ENCODE measurements around the gene TTLL8.

The TTLL8 gene

DNA sequence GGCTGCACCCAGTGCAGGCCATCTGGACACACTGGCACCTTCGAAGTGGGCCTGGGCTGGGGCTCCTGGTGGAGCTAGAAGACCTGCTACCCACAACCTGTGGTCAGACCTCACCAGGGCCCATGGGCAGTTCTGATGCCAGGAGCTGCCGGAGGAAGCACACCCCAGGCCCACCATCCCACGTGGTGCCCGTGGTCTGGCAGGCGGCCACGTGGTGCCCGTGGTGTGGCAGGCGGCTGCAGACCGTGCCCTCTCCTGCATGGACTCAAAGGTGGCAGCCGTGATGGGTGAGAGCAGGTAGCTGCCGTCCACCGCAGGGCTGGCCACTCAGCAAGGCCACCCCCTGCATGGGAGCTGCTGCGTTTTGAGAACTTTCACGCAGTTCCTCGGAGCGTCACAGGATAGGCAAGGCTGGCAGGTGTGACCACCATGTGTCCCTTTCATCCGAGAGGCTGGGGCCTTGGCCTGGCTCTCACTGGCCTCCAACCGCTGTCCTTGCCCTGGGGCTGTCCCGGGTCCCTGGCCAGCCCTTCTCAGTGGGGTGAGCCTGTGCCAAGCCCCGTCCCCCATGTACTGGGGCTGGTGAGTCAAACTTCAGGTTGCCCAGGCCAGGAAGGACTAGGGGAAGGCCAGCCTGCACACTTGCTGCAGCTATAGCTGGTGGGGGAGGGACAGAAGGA is 41.6 kb downstream of the TTLL8 start:
- peak; percentile 22 for DNase-seq

DNA sequence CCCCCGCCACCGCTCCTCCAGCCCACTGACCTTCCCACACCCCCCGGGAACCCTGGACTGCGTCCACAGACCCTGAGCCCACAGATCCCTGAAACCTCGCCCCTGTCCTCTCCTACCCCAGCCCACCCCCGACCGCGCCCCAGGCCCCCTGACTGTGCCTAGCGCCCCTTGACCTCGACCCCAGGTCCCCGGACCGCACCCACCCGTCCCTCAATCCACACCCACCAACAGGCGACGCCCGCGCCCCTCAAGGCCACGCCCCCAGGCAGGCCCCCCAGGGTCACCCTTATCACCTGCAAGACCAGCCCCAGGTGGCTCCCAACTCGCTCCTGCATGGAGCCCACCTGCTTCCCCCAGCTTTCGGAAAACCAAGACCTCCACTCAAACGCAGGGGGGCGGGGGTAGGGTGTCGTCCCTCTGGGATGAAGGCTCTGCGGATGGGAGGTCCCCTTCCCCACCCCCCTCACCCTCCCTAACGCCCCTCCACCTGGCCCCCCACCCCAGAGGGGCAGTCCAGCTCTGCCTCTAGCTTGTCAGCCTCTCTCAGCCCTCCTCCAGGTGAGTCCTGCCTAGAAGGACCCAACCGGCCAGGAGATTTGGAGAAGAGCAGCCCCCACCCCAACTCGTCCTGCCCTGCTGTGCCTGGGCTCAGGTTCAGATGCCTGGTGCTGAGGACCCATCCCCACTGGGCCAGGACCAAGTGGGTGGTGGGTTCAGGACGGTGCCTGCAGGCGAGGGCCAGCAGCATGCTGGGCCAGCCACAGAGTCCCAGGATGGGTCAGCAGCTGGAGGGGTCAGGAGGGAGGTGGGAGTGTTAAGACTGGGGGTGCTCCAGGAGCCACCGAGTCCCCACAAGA is 42.4 kb downstream of the TTLL8 start:
- no peak for DNase-seq

DNA sequence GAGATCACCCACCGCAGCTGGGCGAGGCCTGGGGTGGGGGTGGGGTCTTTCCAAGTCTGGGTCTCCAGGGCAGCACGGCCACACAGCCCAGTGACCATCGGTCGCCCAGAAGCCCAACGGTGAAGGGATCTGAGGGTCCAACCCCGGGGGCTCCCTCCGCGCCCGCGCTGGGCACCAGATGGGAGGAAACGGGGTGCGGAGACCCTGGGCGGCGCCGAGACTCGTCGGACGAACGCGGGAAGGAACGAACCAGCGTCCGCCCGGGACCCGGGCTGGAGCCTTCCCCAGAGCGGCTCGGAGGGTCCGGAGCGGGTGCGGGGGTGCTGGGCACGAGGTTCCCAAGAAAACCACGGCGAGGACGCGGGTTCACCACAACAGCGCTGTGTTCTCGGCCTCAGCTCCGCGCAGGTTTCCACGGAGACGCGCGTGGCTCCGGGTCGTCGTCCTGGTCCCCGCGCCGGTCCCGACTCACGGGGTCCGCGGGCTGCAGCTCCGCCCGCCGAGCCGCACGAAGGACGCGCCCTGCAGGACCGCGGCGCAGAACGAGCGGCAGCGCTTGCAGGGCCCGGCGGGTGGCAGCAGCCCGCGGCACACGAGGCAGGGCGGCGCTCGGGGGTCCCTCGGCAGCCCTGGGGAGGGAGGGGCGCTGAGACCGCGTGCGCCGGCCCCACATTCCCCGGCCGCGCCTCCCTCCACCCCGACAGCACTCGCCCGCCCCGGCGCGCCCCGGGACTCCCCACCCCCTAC is 43.3 kb downstream of the TTLL8 start:
- no peak for DNase-seq

DNA sequence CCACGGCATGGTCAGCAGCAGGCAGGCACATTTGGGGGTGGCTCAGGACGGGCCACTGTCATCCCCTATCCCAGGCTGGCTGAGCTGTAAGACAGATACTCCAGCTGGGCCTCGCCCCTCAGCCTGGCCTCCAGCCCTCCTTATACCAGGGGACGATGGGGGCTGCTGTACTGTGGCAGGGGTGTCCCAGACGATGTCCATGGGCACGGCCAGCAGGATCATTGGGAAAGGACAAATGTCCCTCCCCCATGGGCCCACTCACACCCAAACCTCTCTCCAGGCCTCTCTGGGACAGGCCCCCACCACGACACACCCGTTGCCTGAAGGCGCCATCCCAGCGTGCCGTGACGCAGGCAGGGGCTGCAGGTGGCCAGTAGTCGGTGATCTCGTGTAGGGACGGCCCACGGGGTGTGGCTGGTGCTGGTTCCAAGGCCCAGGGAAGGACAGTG is 44.0 kb downstream of the TTLL8 start:
- DNase-seq: peak; percentile 26

DNA sequence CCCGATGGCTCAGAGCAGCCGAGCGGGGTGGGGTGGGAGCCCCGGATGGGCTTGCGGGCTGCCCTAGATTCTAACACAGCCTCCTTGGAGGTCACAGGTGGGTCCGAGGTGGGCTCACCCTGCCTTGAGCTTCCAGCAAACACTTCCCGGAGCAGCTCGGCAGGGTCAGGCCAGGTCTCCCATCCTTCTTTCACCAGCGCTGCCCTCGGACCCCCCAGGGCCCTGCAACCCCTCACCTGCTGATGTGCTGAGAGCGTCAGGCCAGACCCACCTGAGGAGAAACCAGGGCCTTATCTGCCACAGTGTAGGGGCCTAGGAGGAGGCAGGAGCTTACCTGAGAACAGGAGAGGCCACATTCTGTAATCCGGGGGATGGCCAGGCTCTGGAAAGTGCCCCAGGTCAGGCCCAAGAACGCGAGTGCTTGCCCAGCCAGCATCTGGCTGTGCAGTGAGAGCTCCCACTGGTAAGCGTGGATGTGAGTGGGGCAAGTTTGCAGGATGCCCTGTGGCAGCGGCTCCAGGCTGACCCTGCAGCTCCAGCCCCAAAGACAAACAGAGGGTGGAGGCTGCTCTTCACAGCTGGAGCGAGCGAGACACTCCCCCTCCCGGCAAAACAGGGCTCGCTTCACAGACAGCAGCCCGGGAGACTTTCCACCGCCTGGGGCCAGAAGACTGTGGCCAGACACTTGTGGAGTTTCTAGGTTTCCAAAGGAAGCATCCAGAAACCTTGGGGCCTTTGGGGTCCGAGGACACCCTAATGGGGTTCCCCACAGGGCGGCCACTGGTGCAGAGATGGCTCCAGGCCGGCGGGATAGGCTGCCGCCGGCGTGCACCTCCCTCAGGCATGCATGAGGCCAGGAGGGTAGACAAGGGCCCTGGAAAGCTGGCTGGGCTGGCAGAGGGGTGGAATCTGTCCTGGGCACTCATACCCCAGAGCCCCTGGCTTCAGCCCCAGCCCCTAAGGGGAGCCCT is 45.6 kb downstream of the TTLL8 start, which contains the start of gene IL17REL:
TSS of gene IL17REL (minus strand) at position 555 of the 971 bp plus-strand sequence. CDS start at position 436, 119 bp downstream.
- DNase-seq: peak; percentile 40

DNA sequence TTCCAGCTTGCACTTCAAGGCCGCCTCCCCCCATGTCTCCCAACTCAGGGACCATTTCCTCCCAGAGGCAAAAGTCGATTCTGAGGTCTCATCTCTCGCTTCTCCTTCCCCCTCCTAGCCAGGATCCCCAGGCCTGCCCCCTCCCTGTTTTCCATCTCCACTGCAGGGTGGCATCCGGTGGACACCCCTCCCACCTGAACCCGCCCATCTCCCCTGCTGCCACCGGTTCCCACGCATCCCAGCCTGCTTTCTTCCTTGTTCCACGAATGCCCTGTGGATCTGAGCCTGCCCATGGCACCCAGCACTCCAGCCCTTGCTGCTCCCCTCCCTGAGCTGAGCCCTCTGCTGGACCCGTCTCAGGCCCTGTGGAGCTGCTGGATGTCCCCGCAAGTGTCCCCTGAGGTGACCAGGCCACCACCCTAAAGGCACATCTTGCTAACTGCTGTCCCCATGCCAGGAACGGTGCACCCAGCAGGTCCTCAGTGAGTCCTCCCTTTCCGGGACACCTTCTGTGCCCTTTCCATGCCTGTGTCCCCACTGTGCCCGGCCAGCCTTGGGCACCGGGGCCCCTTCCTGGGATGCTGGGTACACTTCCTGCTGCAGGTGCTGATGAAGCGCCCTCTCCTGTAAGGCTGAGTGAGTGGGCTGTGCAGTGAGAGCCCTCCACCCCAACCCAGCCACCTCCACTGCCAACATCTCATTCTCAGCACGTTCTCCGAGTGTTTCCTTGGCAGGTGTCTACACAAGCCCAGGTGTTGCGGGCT is 46.5 kb downstream of the TTLL8 start:
- peak; percentile 44 for DNase-seq

DNA sequence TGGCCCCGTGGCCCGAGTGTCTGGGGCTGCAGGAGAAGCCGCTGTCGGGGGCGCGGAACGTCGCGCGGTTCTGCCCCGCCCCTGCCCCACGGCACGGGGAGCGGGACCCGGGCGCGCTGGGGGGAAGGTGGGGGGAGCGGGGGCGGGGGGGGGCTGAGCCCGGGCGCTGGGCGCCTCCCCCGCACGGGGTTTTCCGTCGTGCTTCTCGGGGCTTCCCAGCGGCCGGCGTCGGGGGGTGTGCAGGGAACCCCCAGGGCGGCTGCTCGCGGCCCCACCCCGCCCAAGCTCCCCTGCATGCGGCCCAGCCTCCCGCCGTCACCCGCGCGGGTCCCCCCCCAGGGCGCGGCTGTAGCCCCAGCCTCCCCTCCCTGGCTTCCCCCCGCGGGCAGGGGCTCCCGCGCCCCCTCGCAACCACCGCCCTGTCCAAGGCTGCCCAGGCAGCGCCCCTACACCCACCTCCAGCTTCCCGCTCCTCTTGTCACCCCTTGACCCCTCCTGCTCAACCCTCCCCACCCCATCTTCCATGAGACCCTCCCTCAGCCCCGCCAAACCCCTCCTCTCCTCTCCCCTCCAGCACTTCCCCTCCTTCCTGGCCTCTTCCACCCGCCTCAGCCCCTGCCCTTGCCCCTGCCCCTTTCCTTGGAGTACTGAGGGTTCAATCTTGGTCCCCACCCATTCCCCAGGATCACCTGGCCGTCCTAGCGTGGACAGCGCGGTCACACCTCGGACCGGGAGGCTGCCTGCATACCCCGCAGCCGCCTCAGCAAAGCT is 47.2 kb downstream of the TTLL8 start:
- peak; percentile 7 for DNase-seq

DNA sequence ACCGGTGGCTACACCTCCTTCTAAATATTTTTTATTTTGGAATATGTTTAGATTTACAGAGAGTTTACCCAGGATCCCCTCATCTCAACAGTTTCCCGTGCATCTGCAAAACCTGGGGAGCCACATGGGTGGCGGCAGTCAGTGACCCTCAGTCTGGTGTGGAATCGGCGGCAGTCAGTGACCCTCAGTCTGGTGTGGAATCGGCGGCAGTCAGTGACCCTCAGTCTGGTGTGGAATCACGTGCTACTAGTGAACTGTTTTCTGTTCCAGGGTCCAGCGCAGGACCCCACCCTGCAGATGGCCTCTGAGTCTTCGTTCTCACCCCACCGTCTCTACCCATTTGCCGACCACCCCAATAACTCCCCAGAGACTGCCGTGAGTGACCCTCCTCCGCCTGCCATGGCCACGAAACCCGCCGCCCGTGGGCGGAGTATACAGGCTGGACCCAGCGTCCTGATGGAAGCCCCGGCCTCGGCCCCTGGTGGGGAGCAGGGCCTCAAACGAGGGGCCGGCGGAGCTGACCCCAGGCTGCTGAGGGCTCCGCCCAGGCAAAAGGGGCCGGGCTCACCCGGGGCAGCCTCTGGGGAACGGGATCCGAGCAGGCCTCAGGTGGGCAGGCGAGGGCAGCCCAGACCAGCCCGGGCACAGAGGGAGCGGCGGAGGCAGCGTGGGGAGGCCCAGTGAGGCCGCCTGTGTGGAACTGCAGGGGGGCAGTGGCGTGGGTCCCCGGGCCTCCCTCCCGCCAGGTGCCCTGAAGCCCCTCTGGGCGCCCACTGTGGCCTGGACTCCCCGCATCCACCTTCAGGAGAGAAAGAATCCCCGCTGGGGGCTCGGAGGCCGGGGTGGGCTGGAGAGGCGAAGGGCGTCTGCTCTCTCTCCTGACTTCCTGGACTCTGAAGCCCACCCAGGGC is 48.1 kb downstream of the TTLL8 start:
- peak; percentile 18 for DNase-seq

DNA sequence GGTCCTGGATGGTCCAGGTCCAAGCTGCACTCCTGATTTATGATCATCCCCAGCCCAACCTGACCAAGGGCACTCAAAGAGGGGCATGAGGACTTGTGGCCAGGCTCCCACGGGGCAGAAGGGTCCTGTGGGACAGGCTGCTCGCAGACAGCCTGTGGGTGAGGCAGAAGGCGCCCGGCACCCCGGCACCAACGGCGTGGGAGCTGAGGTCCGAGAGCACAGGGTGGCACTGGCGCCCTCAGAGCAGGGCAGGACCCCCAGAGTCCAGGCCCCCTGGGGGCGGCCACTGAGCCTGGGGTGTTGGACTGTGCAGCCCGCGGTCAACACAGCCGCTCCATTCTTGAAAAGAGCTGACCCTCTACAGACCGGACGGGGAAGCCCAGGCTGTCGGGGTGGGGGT is 48.8 kb downstream of the TTLL8 start:
- peak; percentile 19 for DNase-seq

DNA sequence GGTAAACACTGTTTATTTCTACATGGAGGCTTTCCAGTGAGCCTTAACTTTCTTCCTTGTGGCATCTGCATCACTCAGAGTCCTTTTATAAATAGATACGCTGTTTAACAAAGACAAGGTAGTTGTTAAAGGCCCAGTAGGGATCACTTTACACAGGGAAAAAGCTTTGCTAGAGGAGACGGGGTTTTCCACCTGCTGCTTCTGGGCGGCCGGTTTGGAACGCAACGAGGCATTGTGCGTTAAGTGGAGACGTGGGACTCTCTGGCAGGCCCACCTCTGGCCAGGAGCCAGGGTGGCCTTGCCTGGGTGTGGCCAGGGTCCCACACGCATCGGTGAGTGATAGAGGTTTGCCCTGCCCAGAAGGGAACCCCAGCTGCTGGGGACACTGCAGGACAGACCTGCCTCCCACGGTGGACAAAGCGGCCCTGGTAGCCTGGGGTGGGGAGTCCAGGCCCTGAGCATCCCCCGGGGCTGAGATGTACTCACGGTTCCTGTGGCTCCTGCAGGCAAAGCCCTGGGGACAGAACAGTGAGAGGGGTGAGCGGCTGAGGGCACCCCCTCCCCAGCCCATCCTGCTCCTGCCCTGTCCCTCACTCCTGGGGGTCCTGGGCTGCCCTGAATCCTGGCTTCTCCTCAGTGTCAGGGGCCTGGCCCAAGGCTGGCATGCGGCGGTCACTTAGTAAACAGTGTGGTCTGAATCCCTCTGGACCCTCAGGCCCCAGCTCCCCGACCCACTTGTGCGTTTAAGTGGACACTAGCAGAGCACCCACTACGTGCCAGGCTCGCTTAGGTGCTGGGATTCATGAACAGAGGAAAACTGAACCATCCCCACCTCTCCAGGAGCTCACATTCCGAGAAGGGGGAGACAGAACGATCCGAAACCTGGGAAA is 49.7 kb downstream of the TTLL8 start:
- DNase-seq: peak; percentile 6

DNA sequence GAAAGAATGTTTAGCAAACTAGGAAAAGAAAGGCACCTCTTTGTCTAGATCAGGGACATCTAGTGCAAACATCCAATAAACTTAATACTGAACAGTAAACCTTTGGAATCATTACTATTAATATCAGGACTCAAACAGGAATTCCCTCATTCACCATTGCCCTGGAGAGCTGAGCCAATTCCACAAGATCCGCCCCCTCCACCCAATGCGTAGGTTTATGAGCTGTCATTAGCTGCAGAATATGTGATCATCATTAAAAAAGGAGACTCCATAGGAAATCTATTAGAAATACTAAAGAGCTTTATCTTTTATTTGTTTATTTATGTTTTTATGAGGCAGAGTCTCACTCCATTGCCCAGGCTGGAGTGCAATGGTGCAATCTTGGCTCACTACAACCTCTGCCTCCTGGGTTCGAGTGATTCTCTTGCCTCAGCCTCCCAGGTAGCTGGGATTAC is 51.0 kb downstream of the TTLL8 start:
- no peak for DNase-seq

DNA sequence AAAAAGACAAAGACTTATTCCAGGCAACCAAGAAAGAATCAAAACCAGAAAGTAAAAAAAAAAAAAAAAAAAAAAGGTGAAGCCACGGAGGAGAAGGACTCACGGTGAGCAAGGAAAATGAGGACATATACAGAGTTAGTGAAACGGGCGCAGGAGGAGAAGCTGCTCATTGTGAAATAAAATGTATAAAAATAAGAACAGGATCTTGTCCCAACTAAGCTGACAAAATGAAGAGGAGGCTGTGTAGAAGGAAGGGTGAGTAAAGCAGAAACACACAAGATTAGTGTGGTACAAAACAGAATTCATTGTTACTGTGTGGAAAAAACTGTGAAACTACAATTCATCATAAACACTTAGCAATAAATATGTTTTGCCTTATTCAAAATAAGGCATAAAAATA is 53.2 kb downstream of the TTLL8 start:
- no peak for DNase-seq

DNA sequence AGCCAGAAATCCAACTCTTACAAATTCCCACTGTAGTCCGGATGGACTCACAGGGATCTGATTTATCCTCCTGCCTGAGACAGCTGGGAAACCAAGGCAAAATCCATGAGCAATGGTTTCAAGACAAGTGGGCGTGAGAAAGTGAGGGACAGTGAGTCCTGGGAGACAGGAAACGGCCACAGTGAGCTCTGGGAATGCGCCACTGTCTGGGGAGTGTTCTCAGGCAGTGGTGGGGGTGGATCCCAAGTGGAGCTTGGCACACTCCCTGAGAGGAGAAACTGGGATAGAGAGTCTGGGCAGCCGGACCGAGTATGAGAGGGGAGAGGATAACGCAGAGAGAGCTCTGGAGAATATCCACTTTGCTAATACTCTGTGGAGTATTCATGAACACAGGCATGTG is 55.3 kb downstream of the TTLL8 start:
- no peak for DNase-seq

DNA sequence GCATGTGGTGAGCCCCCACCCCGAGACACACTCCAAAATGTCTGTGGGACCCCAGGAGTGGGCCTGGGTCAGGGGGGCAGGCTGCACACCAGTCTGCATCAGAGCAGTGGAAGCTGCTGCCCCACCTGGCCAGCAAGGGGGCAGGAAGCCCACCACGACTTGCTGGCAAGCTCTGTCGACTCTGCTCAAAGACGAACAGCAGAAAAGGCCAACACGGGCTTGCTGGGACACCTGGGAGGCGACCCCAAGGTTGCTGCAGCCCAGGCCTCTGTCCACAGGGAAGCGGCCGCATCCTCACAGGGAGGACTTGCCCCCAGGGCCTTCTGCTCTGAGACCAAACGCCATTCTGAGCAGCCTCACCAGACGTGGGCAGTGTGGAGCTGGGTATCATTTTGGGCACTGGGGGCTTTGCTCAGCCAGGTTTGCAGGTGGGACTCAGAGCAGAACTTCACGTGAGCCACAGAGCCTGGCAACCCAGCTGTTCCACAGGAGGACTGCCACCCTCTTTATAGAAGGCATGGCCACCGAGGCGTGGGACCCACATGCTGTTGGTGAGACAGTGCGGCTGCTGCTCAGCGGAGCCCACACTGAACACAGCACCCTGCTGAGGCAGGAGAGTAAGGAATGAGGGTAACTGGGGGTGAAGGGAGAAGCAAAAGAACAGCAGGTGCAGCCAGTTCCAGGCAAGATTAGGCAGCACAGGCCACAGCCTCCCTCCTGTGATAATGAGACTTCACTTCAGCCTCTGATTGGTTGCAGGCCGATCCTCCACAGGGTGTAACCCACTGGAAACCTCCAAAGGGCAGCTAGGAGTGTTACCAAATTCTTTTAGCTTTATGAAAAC is 56.5 kb downstream of the TTLL8 start:
- DNase-seq: peak; percentile 24

DNA sequence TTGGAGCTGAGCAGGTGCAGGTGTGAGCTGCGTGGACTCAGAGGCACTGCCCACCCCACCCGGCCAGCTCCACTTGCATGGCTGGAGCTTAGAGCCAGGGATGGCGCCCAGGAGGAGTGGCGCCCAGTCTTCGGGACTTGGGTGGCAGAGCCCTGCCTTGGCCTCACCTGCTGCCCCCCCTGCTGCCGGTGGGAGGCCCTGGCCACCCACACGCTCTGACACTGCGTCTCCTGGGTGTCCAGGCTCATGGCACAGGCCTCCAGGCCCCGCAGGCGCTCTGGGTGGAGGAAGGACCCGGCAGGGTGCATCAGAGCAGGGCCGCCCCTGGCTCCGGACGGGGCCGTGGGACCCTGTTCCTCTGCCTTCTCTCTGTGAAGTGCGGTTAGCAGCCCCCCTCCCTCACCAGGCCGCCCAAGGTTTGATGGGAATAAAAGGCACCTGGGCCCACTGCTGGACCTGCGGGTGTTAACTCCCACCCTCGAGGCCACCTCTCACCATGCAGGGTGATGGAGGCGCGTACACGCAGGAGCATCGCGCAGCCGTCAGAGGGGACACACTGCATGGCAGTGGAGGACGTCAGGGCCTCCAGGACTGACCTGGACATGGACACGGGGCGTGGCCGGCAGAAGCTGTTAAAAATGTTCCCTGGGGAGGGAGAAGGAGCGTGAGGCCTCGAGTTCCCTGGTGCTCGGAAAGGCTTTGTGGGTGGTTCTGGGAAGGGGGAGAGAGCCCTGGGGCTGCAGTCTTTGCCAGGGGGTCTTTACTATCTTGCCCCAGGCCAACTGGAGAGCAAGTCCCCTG is 57.3 kb downstream of the TTLL8 start:
- peak; percentile 17 for DNase-seq

DNA sequence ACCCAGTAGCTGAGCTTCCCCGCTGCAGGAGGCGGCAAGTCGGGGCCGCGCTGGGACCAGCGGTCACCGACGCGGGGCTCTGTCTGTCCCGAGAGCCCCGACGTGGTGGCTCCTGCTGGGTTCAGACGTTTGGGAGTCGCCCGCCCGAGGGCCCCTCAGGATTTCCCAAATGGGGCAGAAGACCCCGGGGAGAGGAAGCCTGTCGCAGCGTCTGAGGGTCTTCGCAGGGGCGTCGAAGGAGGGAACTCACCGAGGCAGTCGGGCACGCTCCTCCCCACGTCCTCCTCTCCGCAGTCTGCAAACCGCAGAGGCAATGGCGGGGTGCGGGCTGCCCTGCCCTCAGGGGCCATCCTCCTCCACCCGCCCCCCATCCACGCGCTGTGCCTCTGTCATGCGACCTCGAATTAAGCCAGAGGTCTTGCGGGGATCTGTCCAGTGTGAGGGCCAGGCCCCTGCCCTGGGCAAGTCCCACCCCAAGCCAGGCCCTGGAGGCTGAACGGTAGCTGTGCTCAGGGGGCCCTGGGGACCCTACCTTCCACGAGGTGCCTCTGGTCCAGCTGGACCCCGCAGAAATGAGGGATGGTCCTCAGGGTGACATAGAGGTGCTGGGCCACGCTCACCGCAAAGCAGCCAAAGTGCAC is 58.0 kb downstream of the TTLL8 start:
- peak; percentile 6 for DNase-seq

Measured in 8988T (cell line).